Bronchus fibroblast of lung (primary cell): ENCODE measurements around the gene ZNF774. TPM values are rescaled to one million over a fixed set of nuclear protein-coding genes. Genes with fewer than 3 reads are reported as not detected.

Experiments
- total RNA-seq: library from RNA; depleted of rRNA; stranded (reverse); fragments of >200 nt; gene quantifications from 2 replicates; pipeline ENCODE4 v1.2.3, GENCODE V29; 2015

The ZNF774 gene
- 0.67 and 0.89 TPM in 2 replicates for total RNA-seq

DNA sequence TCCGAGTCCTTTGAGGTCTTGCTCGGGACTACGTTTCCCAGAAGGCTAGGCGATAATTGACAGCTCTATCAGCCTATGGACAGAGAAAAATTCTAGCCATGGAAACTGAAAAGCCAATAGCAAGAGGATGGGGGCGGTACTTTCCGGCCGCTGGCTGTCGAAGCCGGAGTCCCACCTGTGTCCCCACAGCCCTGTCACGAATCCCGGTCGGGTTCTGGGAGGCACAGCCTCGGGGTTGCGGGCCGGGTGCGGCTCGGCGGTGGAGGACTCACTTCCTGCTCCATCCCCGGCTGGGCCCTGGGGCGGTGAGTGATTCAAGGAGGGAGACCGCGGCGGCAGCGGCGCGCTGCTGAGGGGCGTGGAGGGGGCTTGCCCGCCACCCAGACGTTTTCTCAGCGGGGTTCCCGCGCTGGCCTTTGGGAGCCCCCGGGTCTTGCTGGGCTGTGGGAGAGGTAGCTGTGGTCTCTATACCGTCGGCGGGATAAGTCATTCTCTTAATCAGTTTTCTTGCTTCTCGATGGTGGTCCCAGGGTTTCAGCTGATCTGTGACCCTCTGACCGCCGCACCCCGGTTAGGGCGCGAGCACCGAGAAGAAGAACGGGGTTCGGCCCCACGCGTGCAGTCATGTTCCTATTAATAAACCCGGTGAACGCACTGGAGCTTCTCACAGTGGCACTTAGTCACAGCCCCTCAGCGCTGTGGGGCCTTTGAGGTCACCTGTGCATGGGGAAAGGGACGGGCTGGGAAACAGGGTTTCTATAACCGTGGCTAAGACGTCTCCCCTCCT is at the start of gene ZNF774:
Gene ZNF774, plus strand, starts transcription at position 178 of the 787 bp plus-strand sequence. CDS start 2,377 bp downstream, outside the sequence.

DNA sequence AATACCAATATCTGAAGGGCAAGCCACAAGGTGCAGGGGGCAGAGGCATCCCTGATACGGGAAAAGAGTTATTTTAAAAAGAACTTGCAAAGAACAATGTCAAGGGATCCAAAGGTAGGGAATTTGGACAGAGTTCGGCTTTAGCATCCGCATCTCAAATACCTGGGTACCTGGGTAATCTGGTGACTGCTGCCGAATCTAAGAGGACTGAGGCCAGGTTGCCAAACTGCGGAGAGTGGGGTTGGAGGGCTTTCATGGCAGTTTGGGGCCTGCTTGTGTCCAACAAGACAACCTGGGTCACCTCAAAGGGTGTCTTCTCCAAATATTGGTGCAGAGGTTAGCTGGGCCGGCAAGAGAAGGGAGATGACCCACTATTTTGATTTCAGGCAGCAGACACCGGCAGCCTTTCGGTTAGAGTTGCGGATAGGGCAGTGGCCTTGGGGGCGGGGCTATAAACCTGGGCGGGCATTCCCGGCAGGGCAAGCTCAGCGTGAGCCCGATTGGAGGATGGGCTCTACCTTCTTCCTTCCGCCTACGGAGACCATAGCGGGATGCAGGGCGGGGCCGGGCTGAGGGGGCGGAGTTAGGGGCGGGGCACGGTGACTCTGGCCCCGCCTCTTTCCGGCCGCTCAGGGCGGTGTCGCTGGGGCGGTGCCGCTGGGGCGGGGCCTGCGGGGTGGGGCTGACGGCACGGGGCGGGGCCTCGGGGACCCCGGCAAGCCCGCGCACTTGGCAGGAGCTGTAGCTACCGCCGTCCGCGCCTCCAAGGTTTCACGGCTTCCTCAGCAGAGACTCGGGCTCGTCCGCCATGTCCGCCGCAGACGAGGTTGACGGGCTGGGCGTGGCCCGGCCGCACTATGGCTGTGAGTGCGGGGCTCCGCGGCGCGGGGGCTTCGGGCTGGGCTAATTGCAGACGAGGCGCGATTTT is 35.7 kb downstream of the ZNF774 start, which contains the start of gene IQGAP1:
Gene IQGAP1, plus strand, starts transcription at position 709 of the 928 bp plus-strand sequence. Its CDS starts 100 bp downstream, at position 809.

Other genes with a start within 250 kb of the ZNF774 start
- gene IDH2, start 249.8 kb upstream of the ZNF774 start, total RNA-seq = 97.3 and 99.0 TPM in 2 replicates
- gene SEMA4B, start 151.0 kb upstream of the ZNF774 start, total RNA-seq = 10.7 and 12.4 TPM in 2 replicates
- gene CIB1, start 118.3 kb upstream of the ZNF774 start, total RNA-seq = 40.5 and 41.3 TPM in 2 replicates
- 4.2 and 6.1 TPM in 2 replicates for gene GDPGP1, start 118.1 kb upstream of the ZNF774 start, total RNA-seq
- not detected in 2 replicates for gene TTLL13, start 102.7 kb upstream of the ZNF774 start, total RNA-seq
- 76.5 and 82.1 TPM in 2 replicates for gene NGRN, start 86.6 kb upstream of the ZNF774 start, total RNA-seq
- 111 and 122 TPM in 2 replicates for gene IQGAP1, start 36.0 kb downstream of the ZNF774 start, total RNA-seq
- 9.2 and 10.7 TPM in 2 replicates for gene CRTC3, start 177.6 kb downstream of the ZNF774 start, total RNA-seq